ENCODE measurements around the gene STIM1.
A peak's percentile ranks its signal among the peaks of the same experiment; 100 is the strongest.

The STIM1 gene

GRCh38 chr11:3830730-3831129 is 24.7 kb upstream of the STIM1 start:
- no peak for DNase-seq (ENCODE audit: low read depth in 2 of 2)

- DNase-seq (ENCODE audit: low read depth in 2 of 2) = no peak
These were observed 23.9 kb upstream of the STIM1 start for GRCh38 chr11:3831378-3832239.

- DNase-seq (ENCODE audit: low read depth in 2 of 2) = no peak
These were observed 22.6 kb upstream of the STIM1 start for GRCh38 chr11:3832816-3833215.

- DNase-seq (ENCODE audit: low read depth in 2 of 2) = no peak
These were observed 22.0 kb upstream of the STIM1 start for GRCh38 chr11:3833449-3833848.

GRCh38 chr11:3834349-3834663 is 21.2 kb upstream of the STIM1 start:
- no peak for DNase-seq (ENCODE audit: low read depth in 2 of 2)

- no peak for DNase-seq (ENCODE audit: low read depth in 2 of 2)
These were observed 20.6 kb upstream of the STIM1 start for GRCh38 chr11:3834664-3835461.

GRCh38 chr11:3835751-3836150 is 19.7 kb upstream of the STIM1 start:
- DNase-seq (ENCODE audit: low read depth in 2 of 2) = no peak

GRCh38 chr11:3836903-3837302 is 18.6 kb upstream of the STIM1 start:
- no peak for DNase-seq (ENCODE audit: low read depth in 2 of 2)

GRCh38 chr11:3837793-3838192 is 17.7 kb upstream of the STIM1 start:
- DNase-seq (ENCODE audit: low read depth in 2 of 2) = no peak

GRCh38 chr11:3838504-3838903 is 17.0 kb upstream of the STIM1 start:
- no peak for DNase-seq (ENCODE audit: low read depth in 2 of 2)

- no peak for DNase-seq (ENCODE audit: low read depth in 2 of 2)
These were observed 15.2 kb upstream of the STIM1 start for GRCh38 chr11:3840004-3840869.

GRCh38 chr11:3840870-3841425 is 14.5 kb upstream of the STIM1 start, which contains the start of gene RHOG:
Gene RHOG (minus strand): TSS chr11:3840959. CDS start chr11:3828138, 12,821 bp downstream.
- DNase-seq (ENCODE audit: low read depth in 2 of 2) = no peak

GRCh38 chr11:3841426-3842350 is 13.8 kb upstream of the STIM1 start:
- DNase-seq (ENCODE audit: low read depth in 2 of 2) = peak; percentile 91 to 96

- DNase-seq (ENCODE audit: low read depth in 2 of 2) = no peak
These were observed 12.1 kb upstream of the STIM1 start for GRCh38 chr11:3843326-3843725.

- no peak for DNase-seq (ENCODE audit: low read depth in 2 of 2)
These were observed 10.2 kb upstream of the STIM1 start for GRCh38 chr11:3845246-3845645.

GRCh38 chr11:3845670-3846069 is 9.8 kb upstream of the STIM1 start:
- DNase-seq (ENCODE audit: low read depth in 2 of 2) = no peak

GRCh38 chr11:3849297-3849874 is 6.1 kb upstream of the STIM1 start:
- DNase-seq (ENCODE audit: low read depth in 2 of 2) = no peak

GRCh38 chr11:3853545-3853842 is 2.0 kb upstream of the STIM1 start:
- no peak for DNase-seq (ENCODE audit: low read depth in 2 of 2)

- peak in 1 of 2 donors; percentile 31 for DNase-seq (ENCODE audit: low read depth in 2 of 2)
These were observed 1.4 kb upstream of the STIM1 start for GRCh38 chr11:3853899-3854659.

GRCh38 chr11:3854660-3854976 is 846 bp upstream of the STIM1 start:
- DNase-seq (ENCODE audit: low read depth in 2 of 2) = no peak
